Mesodermal cell (in vitro differentiated cells): ENCODE measurements around the gene PTPRK.

Experiments
- H3K27ac ChIP-seq: 2 replicates; pipeline ENCODE4 v1.7.0; 2013; ENCODE audit warnings: mild to moderate bottlenecking, low read depth, low read length, moderate library complexity; ENCODE audit not compliant: severe bottlenecking
- H3K36me3 ChIP-seq: 2 replicates; pipeline ENCODE4 v1.7.1; 2013; ENCODE audit warnings: mild to moderate bottlenecking, low read length, moderate library complexity; ENCODE audit not compliant: control insufficient read depth, insufficient read depth
- H3K4me1 ChIP-seq: one replicate; pipeline ENCODE4 v1.7.1; 2013; ENCODE audit warnings: mild to moderate bottlenecking, low read length; ENCODE audit not compliant: insufficient read depth, control insufficient read depth, poor library complexity, severe bottlenecking
- H3K4me3 ChIP-seq: 2 replicates; pipeline ENCODE4 v1.7.0; 2013; ENCODE audit warnings: low read length, control low read depth, mild to moderate bottlenecking; ENCODE audit not compliant: insufficient read depth, poor library complexity, severe bottlenecking; ENCODE audit errors: extremely low read depth
- H3K9me3 ChIP-seq: 2 replicates; pipeline ENCODE4 v1.7.1; 2013; ENCODE audit warnings: mild to moderate bottlenecking, low read length, moderate library complexity; ENCODE audit not compliant: control insufficient read depth
- WGBS, 2 experiments: methylation state at CpG; one replicate each; pipeline ENCODE4 v1.1.5; 2013; ENCODE audit warnings: missing lambda C conversion rate in 2 of 2; ENCODE audit not compliant: insufficient coverage in 2 of 2; 5-methylcytosine and 5-hydroxymethylcytosine counted together

The PTPRK gene

GRCh38 chr6:128500749-128501600 lies 19.4 kb downstream of the PTPRK start:
- H3K9me3 ChIP-seq = no peaks in the 10 kb centered on the region
- WGBS, 2 experiments = 95 to 97% methylated on average over 3 to 4 of the region's 7 CpGs
- no peak overlapping the region for H3K4me3 ChIP-seq
- H3K27ac ChIP-seq = no peak overlapping the region
- H3K36me3 ChIP-seq = peaks cover 4% of the 10 kb centered on the region
- H3K4me1 ChIP-seq = peaks cover 12% of the 10 kb centered on the region

GRCh38 chr6:128500014-128500413 lies 20.4 kb downstream of the PTPRK start:
- H3K27ac ChIP-seq = no peak overlapping the region

GRCh38 chr6:128499079-128499731 lies 21.2 kb downstream of the PTPRK start:
- no CpG with 5 or more reads among the region's 4 CpGs for WGBS, 2 experiments
- Histone ChIP-seq H3K36me3 (peaks cover 4% of the 10 kb centered on the region), H3K9me3 (no peaks in the 10 kb centered on the region), H3K4me3 (no peak overlapping the region), H3K27ac (no peak overlapping the region), H3K4me1 (peaks cover 11% of the 10 kb centered on the region)

More at GRCh38 chr6:128500014-128500413, 20.4 kb downstream of the PTPRK start:
- Histone ChIP-seq H3K4me1 (peaks cover 8% of the 10 kb centered on the region), H3K4me3 (no peak overlapping the region), H3K36me3 (peaks cover 4% of the 10 kb centered on the region), H3K9me3 (no peaks in the 10 kb centered on the region)

- Histone ChIP-seq H3K27ac (peak overlapping the region; percentile 34), H3K4me3 (no peak overlapping the region), H3K9me3 (no peaks in the 10 kb centered on the region), H3K4me1 (peaks cover 11% of the 10 kb centered on the region), H3K36me3 (no peaks in the 10 kb centered on the region)
- WGBS, 2 experiments = 15 to 31% methylated on average over 2 of the region's 2 CpGs
Measured at GRCh38 chr6:128498234-128498633, 22.2 kb downstream of the PTPRK start.

GRCh38 chr6:128495536-128496333 lies 24.7 kb downstream of the PTPRK start:
- Histone ChIP-seq H3K9me3 (no peaks in the 10 kb centered on the region), H3K4me1 (peaks cover 27% of the 10 kb centered on the region)
- WGBS, 2 experiments = 96 to 100% methylated on average over 6 of the region's 6 CpGs

GRCh38 chr6:128494440-128494839 lies 26.0 kb downstream of the PTPRK start:
- no peak overlapping the region for H3K27ac ChIP-seq
- peaks cover 35% of the 10 kb centered on the region for H3K4me1 ChIP-seq
- no peaks in the 10 kb centered on the region for H3K9me3 ChIP-seq
- no CpG with 5 or more reads among the region's 5 CpGs for WGBS, 2 experiments
- H3K36me3 ChIP-seq = no peaks in the 10 kb centered on the region
- H3K4me3 ChIP-seq = no peak overlapping the region

More at GRCh38 chr6:128495536-128496333, 24.7 kb downstream of the PTPRK start:
- H3K27ac ChIP-seq = no peak overlapping the region
- H3K4me3 ChIP-seq = no peak overlapping the region
- no peaks in the 10 kb centered on the region for H3K36me3 ChIP-seq

- WGBS, 2 experiments = 71 to 100% methylated on average over 2 of the region's 4 CpGs
- Histone ChIP-seq H3K9me3 (no peaks in the 10 kb centered on the region), H3K4me1 (peaks cover 35% of the 10 kb centered on the region), H3K4me3 (no peak overlapping the region), H3K36me3 (no peaks in the 10 kb centered on the region), H3K27ac (no peak overlapping the region)
Measured at GRCh38 chr6:128493877-128494276, 26.5 kb downstream of the PTPRK start.

- H3K4me3 ChIP-seq = no peak overlapping the region
- WGBS, 2 experiments = 100% methylated on average over 1 of the region's 2 CpGs; no CpG with 5 or more reads in 1 of the 2 experiments
Measured at GRCh38 chr6:128492386-128492785, 28.0 kb downstream of the PTPRK start.

GRCh38 chr6:128491610-128492206 lies 28.7 kb downstream of the PTPRK start:
- Histone ChIP-seq H3K36me3 (no peaks in the 10 kb centered on the region), H3K4me1 (peaks cover 29% of the 10 kb centered on the region), H3K27ac (peak overlapping the region; percentile 91), H3K9me3 (no peaks in the 10 kb centered on the region), H3K4me3 (no peak overlapping the region)
- 87 to 88% methylated on average over 4 of the region's 8 CpGs for WGBS, 2 experiments

More at GRCh38 chr6:128492386-128492785, 28.0 kb downstream of the PTPRK start:
- Histone ChIP-seq H3K27ac (no peak overlapping the region), H3K4me1 (peaks cover 29% of the 10 kb centered on the region), H3K36me3 (no peaks in the 10 kb centered on the region), H3K9me3 (no peaks in the 10 kb centered on the region)

- WGBS, 2 experiments = no CpG with 5 or more reads among the region's 3 CpGs
- Histone ChIP-seq H3K4me3 (no peak overlapping the region), H3K36me3 (no peaks in the 10 kb centered on the region), H3K4me1 (peaks cover 29% of the 10 kb centered on the region), H3K9me3 (no peaks in the 10 kb centered on the region), H3K27ac (peak overlapping the region; percentile 91)
Measured at GRCh38 chr6:128491100-128491581, 29.3 kb downstream of the PTPRK start.
